KG1 (cell line): ENCODE measurements around the gene HSPA14.
"Not testable (repeated sequence)": the region's sequence is repeated elsewhere in the genome, so short reads cannot be mapped to it uniquely, and the experiment has no call there.

Source experiments
- DNase-seq: peaks from one replicate; lab custom pipeline; 2025; lab: John Stamatoyannopoulos, UW

Gene HSPA14, protein sequence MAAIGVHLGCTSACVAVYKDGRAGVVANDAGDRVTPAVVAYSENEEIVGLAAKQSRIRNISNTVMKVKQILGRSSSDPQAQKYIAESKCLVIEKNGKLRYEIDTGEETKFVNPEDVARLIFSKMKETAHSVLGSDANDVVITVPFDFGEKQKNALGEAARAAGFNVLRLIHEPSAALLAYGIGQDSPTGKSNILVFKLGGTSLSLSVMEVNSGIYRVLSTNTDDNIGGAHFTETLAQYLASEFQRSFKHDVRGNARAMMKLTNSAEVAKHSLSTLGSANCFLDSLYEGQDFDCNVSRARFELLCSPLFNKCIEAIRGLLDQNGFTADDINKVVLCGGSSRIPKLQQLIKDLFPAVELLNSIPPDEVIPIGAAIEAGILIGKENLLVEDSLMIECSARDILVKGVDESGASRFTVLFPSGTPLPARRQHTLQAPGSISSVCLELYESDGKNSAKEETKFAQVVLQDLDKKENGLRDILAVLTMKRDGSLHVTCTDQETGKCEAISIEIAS

GRCh38 chr10:14837757-14838581 lies at the start of gene HSPA14, which contains the start of the genes CDNF and MSANTD7:
HSPA14 (plus strand) TSS chr10:14838306; CDS start chr10:14838403, 97 bp downstream.
CDNF (minus strand) TSS chr10:14838037; CDS start chr10:14837946, 91 bp downstream.
MSANTD7 (plus strand) TSS chr10:14838306; CDS start chr10:14842285, 3,979 bp downstream.
- DNase-seq: peak; percentile 99

DNA sequence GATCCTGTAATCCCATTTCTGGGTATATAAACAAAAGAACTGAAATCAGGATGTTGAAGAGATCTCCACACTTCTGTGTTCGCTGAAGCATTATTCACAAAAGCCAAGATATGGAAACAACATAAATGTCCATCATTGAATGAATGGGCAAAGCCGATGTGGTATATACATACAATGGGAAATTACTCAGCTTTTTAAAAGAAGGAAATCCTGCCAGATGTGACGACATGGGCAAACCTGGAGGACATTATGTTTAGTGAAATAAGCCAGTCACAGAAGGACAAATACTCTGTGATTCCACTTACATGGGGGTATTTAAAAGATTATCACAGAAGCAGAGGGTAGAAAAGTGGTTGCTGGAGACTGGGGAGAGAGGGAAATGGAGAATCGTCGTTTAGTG lies 39.5 kb upstream of the HSPA14 start:
- DNase-seq: no peak

DNA sequence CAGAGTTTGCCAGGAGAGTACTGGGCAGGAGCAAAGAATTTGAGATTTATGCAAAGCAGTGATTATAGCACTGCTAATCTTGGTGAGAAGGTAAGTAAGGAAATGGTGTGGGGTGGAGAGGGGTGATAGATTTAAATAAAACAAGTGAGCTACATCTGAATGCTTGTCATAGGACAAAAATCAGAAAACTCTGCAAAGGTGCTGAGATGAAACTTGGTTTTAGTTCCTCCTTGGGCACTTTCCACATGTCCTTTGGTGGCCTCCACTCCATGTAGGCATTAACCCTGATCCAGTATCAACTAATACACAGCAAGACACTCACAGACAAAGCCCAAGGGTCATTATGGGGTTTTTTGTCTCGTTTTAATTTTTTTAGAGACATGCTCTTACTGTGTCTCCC lies 37.7 kb upstream of the HSPA14 start:
- DNase-seq: no peak

DNA sequence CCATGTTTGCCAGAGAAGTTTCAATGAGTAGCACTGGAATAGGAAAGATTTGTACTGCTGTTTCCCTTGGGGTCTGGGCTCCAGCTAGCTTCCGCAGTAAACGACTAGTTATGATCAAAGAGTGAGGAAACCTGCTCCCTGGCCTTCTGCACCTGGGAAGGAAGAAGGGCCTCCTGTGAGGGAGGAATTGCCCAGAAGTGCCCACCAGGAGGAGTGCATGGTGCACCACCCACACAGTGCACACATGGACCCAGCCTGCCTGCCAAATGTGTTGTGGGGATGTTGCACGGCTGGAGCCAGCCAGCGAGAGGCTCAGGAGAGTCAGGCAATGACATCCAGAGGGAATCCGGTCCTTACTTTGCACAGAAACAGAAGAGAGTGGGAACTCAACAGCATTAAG lies 36.4 kb upstream of the HSPA14 start:
- no peak for DNase-seq

DNA sequence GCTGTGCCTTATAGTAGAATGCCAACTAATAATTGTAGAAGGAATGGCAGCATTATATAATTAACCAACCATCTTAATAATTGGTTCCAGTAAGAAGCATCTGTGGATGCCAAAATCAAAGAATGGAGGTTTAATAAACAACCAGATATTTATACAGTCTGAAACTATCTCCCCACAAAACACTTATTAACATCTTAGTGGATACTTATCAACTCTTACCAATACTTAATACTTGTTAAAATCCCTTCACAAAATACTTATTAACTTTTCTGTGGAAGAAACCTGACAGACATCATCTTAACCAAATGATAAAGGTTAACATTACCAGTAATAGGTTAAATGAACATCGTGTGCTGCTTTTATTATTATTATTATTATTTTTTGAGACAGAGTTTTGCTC lies 34.3 kb upstream of the HSPA14 start:
- DNase-seq: no peak

DNA sequence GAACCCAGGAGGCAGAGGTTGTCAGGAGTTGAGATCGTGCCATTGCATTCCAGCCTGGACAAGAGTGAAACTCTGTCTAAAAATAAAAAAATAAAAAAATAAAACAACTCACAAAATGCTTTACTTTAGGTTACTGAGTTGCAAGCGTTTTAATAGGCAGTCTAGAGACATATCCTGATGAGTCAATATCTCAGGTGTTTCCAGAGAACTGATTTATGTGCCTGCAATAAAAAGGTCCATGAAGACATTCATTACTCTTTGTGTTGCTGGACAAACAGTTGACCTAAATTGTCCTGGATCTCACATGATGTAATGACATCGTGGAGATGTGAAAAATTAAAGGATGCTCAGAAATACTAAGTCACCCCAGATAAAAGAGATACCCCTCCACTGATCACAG lies 31.8 kb upstream of the HSPA14 start:
- no peak for DNase-seq

GRCh38 chr10:14810969-14811953 lies 26.8 kb upstream of the HSPA14 start:
- DNase-seq: no peak

DNA sequence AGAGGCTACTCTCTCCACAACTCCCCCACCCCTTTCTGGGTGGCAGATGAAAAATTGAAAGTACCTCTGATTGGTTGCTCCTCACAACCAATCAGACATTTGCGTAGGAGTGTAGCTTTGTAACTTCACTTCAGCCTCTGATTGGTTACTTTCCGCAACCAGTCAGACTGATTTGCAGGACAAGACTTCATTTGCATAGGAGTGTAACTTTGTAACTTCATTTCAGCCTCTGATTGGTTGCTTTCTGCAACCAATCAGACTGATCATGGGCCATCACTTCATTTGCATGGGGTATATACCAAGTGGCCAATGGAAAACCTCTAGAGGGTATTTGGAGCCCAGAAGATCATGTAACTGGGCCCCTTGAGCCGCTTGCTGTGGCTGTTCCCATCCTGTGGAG lies 25.8 kb upstream of the HSPA14 start:
- no peak for DNase-seq

DNA sequence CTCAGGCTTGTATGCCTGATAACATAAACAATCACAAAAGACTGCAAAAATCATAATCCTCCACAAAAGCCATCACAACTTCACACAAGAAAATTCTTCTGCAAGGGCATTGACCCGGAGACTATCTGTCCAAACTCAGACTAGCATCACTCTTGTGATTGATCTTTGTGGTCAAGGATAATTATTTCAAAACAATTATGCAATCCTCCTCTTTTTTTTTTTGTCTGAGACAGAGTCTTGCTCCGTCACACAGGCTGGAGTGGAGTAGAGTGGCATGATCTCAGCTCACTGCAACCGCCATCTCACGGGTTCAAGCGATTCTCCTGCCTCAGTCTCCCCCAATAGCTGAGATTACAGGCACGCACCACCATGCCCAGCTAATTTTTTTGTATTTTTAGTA lies 22.4 kb upstream of the HSPA14 start:
- no peak for DNase-seq

GRCh38 chr10:14816717-14817116 lies 21.4 kb upstream of the HSPA14 start:
- not testable (repeated sequence) for DNase-seq

DNA sequence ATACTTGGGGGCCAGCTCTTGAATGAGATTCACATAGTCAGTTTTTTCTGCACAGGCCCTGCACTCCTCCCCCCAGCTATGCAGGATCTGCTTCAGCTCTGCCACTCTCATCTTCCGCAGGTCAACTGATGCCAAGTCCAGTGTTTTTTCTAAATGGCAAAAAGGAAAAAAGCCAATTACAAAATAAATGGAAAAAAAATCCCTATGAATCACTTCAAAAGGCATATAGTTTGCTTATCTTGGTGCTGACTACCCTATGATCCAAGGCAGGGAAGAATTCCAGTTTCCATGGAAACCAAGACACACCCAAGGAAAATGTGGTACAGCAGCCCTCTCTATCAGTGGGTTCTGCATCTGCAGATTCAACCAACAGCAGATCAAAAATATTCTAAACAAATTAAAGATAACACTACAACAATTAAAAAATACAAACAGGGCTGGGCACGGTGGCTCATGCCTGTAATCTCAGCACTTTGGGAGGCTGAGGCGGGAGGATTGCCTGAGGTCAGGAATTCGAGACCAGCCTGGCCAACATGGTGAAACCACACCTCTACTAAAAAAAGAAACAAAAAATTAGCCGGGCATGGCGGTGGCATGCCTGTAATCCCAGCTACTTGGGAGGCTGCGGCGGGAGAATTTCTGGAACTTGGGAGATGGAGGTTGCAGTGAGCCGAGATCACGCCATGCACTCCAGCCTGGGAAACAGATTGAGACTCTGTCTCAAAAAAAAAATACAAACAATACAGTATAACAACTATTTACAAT lies 17.9 kb upstream of the HSPA14 start:
- no peak for DNase-seq

GRCh38 chr10:14820775-14821154 lies 17.3 kb upstream of the HSPA14 start:
- DNase-seq: no peak

DNA sequence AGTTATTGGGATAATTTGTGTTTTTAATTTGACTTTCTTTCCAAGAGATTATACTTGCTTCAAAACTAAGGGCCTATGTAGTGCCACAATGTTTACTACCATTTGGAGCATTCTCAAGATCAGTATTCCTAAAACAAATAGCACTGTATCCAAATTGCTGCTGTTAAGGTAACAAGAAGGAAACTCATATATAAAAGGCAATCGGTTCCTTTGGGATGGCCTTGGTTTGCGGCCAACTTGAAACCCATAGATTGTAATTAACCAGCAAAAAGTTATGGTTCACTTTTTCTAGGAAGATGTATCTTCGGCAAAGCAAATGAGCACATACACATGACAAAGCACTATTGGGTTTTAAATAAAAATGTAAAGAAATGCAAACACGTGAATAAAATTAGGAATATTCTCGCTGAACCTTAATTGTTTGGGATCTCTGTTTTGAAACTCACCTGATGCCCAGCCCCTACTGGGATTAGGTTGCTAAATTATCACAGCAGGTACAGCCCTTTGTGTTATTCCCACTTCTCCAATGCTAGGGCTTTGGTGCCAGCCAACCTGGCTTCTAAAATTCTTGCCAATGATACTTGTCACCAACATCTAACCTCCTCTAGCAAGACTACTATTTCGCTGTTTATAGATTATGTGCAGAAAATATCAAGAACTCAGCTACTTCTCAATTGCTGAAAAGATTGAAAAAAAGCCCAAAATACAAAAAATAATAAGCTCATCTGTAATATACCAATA lies 16.3 kb upstream of the HSPA14 start:
- DNase-seq: no peak

- peak; percentile 31 for DNase-seq
Measured at GRCh38 chr10:14822879-14823755, 15.0 kb upstream of the HSPA14 start.

GRCh38 chr10:14823966-14824365 lies 14.1 kb upstream of the HSPA14 start:
- no peak for DNase-seq

DNA sequence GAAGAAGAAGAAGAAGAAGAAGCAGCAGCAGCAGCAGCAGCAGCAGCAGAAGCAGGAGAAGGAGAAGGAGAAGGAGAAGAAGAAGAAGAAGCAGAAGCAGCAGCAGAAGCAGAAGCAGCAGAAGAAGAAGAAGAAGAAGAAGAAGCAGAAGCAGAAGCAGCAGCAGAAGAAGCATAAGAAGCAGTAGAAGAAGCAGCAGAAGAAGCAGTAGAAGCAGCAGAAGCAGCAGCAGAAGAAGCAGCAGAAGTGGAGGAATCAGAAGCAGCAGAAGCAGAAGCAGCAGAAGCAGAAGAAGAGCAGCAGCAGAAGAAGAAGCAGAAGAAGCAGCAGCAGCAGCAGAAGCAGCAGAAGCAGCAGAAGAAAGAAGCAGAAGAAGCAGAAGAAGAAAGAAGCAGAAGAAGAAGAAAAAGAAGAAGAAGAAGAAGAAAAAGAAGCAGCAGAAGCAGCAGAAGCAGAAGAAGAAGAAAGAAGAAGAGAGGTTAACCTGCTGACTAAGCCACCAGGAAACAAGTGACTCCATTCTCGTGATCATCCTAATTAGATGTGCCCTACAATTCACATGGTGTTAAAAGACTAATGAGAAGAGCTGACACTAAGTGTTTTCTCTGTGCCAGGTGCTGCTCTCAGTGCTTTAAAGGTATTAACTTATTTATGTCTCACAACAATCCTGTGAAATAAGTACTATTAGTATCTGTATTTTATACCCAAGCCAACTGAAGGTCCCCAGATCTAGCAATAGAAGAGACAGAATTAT lies 11.9 kb upstream of the HSPA14 start:
- no peak for DNase-seq

GRCh38 chr10:14833106-14833505 lies 5.0 kb upstream of the HSPA14 start:
- no peak for DNase-seq

- DNase-seq: no peak
Measured at GRCh38 chr10:14836208-14836607, 1.9 kb upstream of the HSPA14 start.
